GM23338 (cell line): ENCODE results near the gene TMPRSS2. TPM values are rescaled to one million over a fixed set of nuclear protein-coding genes. Genes with fewer than 3 reads are reported as not detected.
A peak's percentile ranks its signal among the peaks of the same experiment; 100 is the strongest.

ENCODE experiments used
- ATAC-seq: fragments of 200-7000 bp; cut with Tn5 transposase; 3 replicates; pipeline ENCODE4 v1.9.1; 2020
- DNase-seq: peaks from one replicate; pipeline ENCODE4 v3.0.0-alpha.2; 2015; ENCODE audit warnings: low spot score
- H2AFZ ChIP-seq: fragments of 200-600 bp; sonication (generic); 2 replicates; pipeline ENCODE4 v1.8.0; 2016; ENCODE audit warnings: antibody characterized with exemption, mild to moderate bottlenecking, moderate library complexity
- H3F3A ChIP-seq: fragments of 200-600 bp; sonication (generic); replicated peaks from 2 replicates; pipeline ENCODE4 v1.8.0; 2017; ENCODE audit warnings: antibody characterized with exemption, mixed run types, low read depth
- H3K27ac ChIP-seq: fragments of 200-600 bp; sonication (generic); 2 replicates; pipeline ENCODE4 v1.6.1; 2016; ENCODE audit warnings: low read depth
- H3K27me3 ChIP-seq: fragments of 200-600 bp; sonication (generic); 2 replicates; pipeline ENCODE4 v1.8.0; 2016; ENCODE audit warnings: mild to moderate bottlenecking, mixed run types, moderate library complexity; ENCODE audit not compliant: insufficient read depth
- H3K36me3 ChIP-seq: fragments of 200-600 bp; sonication (generic); 2 replicates; pipeline ENCODE4 v1.8.0; 2016; ENCODE audit warnings: mild to moderate bottlenecking; ENCODE audit not compliant: insufficient read depth
- H3K4me1 ChIP-seq: fragments of 200-600 bp; sonication (generic); 2 replicates; pipeline ENCODE4 v1.8.0; 2016; ENCODE audit warnings: mild to moderate bottlenecking, moderate library complexity; ENCODE audit not compliant: insufficient read depth
- H3K4me2 ChIP-seq: fragments of 200-600 bp; sonication (generic); 2 replicates; pipeline ENCODE4 v1.7.1; 2017; ENCODE audit warnings: mixed run types
- H3K4me3 ChIP-seq: fragments of 200-600 bp; sonication (generic); 2 replicates; pipeline ENCODE4 v1.6.1; 2016; ENCODE audit warnings: mixed run types
- H3K79me2 ChIP-seq: fragments of 200-600 bp; sonication (generic); replicated peaks from 2 replicates; pipeline ENCODE4 v1.8.0; 2017; ENCODE audit warnings: mild to moderate bottlenecking; ENCODE audit not compliant: insufficient read depth
- H3K9me2 ChIP-seq: fragments of 200-600 bp; sonication (generic); 2 replicates; pipeline ENCODE4 v1.8.0; 2017; ENCODE audit not compliant: insufficient read depth
- H4K20me1 ChIP-seq: fragments of 200-600 bp; sonication (generic); replicated peaks from 2 replicates; pipeline ENCODE4 v1.8.0; 2017; ENCODE audit warnings: mild to moderate bottlenecking; ENCODE audit not compliant: insufficient read depth
- H3K27ac Mint-ChIP-seq: 2 replicates; pipeline ENCODE4 v1.8.0; 2020; ENCODE audit warnings: inconsistent platforms, mild to moderate bottlenecking, moderate library complexity, mixed read lengths
- H3K27me3 Mint-ChIP-seq: 3 replicates; pipeline ENCODE4 v1.8.0; 2022; ENCODE audit warnings: low read depth, mild to moderate bottlenecking, moderate library complexity, mixed read lengths, inconsistent platforms; ENCODE audit not compliant: insufficient read depth, poor library complexity
- H3K36me3 Mint-ChIP-seq: 3 replicates; pipeline ENCODE4 v1.8.0; 2021; ENCODE audit warnings: low read depth, mild to moderate bottlenecking, inconsistent platforms, moderate library complexity, mixed read lengths
- H3K4me1 Mint-ChIP-seq: 3 replicates; pipeline ENCODE4 v1.8.0; 2020; ENCODE audit warnings: mild to moderate bottlenecking, inconsistent platforms, mixed read lengths
- H3K4me3 Mint-ChIP-seq: 3 replicates; pipeline ENCODE4 v1.8.0; 2021; ENCODE audit warnings: moderate library complexity, mild to moderate bottlenecking, inconsistent platforms, mixed read lengths
- H3K9me3 Mint-ChIP-seq: 3 replicates; pipeline ENCODE4 v1.8.0; 2020; ENCODE audit warnings: moderate library complexity, mild to moderate bottlenecking, inconsistent platforms, mixed read lengths
- polyA plus RNA-seq: library from polyadenylated mRNA; unstranded; fragments of >200 nt; fragmentation: Nextera tagmentation; extraction: Ambion mirVana; gene quantifications from 2 replicates; pipeline ENCODE4 v1.2.1, GENCODE V29; 2016
- total RNA-seq: library from RNA; depleted of rRNA; stranded (reverse); fragments of >200 nt; shearing (Covaris generic); gene quantifications from 2 replicates; pipeline ENCODE4 v1.2.3, GENCODE V29; 2014
- TF ChIP-seq, protein P1 (sequence below), 2 experiments: fragments of 200-600 bp in 1 of 2; sonication (generic) in 1 of 2; conservative IDR thresholded peaks; 2 replicates each; pipeline versions ENCODE4 v1.5.1 to v1.6.1; 2016 to 2017; ENCODE audit warnings: antibody characterized with exemption in 2 of 2, low read depth in 2 of 2, mild to moderate bottlenecking in 2 of 2, moderate library complexity in 1 of 2
- TF ChIP-seq, protein P2 (sequence below): fragments of 250-450 bp; sonication (Bioruptor Pico); IDR thresholded peaks from 2 replicates; pipeline ENCODE4 v1.5.0; 2020; ENCODE audit warnings: mild to moderate bottlenecking, moderate library complexity

TMPRSS2 gene
- total and polyA plus RNA-seq, 2 experiments from 2014 or later: 2.3 to 4.9 TPM

DNA sequence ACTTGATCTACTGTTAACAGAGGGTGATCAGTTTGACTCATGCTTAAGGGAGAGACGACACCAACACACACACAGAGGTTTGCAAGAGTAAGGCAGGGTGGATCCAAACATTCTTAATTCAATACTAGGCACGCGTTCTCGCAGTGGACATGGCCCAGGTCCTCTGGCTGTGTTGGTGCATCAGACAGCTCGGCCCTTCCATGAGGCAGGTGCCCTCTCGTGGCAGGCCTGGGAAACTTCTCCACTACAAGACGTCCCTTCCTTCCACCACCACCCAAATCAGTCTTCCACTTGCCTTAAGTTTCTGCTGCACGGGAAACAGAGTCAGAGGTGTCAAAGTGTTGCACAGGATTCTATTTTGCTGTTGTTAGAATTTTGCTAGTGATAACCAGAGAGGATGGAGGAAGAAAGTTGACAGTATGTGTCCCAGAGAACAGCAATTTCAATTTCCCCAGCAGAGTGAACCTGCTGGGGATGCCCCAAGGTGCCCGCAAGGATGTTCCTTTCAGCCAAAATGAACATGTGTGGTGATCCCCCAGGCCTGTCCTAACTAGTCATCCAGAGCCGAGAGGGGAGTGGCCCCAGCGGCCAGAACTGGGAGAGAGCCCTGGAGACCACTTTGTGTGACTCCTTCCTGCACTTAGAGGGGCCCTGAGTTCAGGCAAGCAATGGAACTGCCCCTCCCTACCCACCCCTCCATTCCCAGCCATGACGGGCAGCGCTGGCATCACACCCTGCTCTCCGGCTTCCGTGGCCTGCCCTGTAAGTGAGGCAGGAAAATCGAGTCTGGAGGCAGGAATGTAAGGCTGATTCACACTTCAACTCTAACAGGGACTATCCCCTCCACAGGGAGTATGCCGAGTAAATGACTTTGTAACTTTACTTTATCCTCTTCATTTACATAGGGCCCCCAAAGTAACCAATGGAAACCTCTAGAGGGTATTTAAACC lies 47.1 kb downstream of the TMPRSS2 start:
- no peaks in the 10 kb centered on the region for H3K36me3 ChIP-seq
- no peaks in the 10 kb centered on the region for H3K27me3 ChIP-seq
- H3K4me3 ChIP-seq: no peak overlapping the region
- H3K4me2 ChIP-seq: no peak overlapping the region
- Mint-ChIP-seq H3K4me3 (no peak overlapping the region), H3K36me3 (peaks cover 35% of the 10 kb centered on the region), H3K9me3 (peaks cover 23% of the 10 kb centered on the region), H3K4me1 (peaks cover 13% of the 10 kb centered on the region), H3K27ac (peak overlapping the region; percentile 26; the same call in 1 of the 2 replicates), H3K27me3 (peaks cover 6% of the 10 kb centered on the region)
- no peaks in the 10 kb centered on the region for H3K79me2 ChIP-seq
- H3K27ac ChIP-seq: no peak overlapping the region
- H3F3A ChIP-seq: no peaks in the 10 kb centered on the region
- H4K20me1 ChIP-seq: no peaks in the 10 kb centered on the region
- H3K9me2 ChIP-seq: peaks cover 4% of the 10 kb centered on the region; the same call in 1 of the 2 replicates
- H2AFZ ChIP-seq: no peak overlapping the region
- ATAC-seq (peak; percentile 92), DNase-seq (peak; percentile 68)
- H3K4me1 ChIP-seq: no peaks in the 10 kb centered on the region
- TF ChIP-seq, protein P1, sequence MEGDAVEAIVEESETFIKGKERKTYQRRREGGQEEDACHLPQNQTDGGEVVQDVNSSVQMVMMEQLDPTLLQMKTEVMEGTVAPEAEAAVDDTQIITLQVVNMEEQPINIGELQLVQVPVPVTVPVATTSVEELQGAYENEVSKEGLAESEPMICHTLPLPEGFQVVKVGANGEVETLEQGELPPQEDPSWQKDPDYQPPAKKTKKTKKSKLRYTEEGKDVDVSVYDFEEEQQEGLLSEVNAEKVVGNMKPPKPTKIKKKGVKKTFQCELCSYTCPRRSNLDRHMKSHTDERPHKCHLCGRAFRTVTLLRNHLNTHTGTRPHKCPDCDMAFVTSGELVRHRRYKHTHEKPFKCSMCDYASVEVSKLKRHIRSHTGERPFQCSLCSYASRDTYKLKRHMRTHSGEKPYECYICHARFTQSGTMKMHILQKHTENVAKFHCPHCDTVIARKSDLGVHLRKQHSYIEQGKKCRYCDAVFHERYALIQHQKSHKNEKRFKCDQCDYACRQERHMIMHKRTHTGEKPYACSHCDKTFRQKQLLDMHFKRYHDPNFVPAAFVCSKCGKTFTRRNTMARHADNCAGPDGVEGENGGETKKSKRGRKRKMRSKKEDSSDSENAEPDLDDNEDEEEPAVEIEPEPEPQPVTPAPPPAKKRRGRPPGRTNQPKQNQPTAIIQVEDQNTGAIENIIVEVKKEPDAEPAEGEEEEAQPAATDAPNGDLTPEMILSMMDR (conservative IDR thresholded peaks at IDR 0.05; ENCODE audit: low read depth in 2 of 2): peak; percentile 63 to 77
- TF ChIP-seq, protein P2, sequence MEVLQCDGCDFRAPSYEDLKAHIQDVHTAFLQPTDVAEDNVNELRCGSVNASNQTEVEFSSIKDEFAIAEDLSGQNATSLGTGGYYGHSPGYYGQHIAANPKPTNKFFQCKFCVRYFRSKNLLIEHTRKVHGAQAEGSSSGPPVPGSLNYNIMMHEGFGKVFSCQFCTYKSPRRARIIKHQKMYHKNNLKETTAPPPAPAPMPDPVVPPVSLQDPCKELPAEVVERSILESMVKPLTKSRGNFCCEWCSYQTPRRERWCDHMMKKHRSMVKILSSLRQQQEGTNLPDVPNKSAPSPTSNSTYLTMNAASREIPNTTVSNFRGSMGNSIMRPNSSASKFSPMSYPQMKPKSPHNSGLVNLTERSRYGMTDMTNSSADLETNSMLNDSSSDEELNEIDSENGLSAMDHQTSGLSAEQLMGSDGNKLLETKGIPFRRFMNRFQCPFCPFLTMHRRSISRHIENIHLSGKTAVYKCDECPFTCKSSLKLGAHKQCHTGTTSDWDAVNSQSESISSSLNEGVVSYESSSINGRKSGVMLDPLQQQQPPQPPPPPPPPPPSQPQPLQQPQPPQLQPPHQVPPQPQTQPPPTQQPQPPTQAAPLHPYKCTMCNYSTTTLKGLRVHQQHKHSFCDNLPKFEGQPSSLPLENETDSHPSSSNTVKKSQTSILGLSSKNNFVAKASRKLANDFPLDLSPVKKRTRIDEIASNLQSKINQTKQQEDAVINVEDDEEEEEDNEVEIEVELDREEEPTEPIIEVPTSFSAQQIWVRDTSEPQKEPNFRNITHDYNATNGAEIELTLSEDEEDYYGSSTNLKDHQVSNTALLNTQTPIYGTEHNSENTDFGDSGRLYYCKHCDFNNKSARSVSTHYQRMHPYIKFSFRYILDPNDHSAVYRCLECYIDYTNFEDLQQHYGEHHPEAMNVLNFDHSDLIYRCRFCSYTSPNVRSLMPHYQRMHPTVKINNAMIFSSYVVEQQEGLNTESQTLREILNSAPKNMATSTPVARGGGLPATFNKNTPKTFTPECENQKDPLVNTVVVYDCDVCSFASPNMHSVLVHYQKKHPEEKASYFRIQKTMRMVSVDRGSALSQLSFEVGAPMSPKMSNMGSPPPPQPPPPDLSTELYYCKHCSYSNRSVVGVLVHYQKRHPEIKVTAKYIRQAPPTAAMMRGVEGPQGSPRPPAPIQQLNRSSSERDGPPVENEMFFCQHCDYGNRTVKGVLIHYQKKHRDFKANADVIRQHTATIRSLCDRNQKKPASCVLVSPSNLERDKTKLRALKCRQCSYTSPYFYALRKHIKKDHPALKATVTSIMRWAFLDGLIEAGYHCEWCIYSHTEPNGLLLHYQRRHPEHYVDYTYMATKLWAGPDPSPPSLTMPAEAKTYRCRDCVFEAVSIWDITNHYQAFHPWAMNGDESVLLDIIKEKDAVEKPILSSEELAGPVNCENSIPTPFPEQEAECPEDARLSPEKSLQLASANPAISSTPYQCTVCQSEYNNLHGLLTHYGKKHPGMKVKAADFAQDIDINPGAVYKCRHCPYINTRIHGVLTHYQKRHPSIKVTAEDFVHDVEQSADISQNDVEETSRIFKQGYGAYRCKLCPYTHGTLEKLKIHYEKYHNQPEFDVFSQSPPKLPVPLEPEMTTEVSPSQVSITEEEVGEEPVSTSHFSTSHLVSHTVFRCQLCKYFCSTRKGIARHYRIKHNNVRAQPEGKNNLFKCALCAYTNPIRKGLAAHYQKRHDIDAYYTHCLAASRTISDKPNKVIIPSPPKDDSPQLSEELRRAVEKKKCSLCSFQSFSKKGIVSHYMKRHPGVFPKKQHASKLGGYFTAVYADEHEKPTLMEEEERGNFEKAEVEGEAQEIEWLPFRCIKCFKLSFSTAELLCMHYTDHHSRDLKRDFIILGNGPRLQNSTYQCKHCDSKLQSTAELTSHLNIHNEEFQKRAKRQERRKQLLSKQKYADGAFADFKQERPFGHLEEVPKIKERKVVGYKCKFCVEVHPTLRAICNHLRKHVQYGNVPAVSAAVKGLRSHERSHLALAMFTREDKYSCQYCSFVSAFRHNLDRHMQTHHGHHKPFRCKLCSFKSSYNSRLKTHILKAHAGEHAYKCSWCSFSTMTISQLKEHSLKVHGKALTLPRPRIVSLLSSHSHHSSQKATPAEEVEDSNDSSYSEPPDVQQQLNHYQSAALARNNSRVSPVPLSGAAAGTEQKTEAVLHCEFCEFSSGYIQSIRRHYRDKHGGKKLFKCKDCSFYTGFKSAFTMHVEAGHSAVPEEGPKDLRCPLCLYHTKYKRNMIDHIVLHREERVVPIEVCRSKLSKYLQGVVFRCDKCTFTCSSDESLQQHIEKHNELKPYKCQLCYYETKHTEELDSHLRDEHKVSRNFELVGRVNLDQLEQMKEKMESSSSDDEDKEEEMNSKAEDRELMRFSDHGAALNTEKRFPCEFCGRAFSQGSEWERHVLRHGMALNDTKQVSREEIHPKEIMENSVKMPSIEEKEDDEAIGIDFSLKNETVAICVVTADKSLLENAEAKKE (CRISPR knock-in tag): no peak
